Epidermal melanocyte (primary cell): ENCODE data around the gene OPRD1.
"Not testable (repeated sequence)": the region's sequence is repeated elsewhere in the genome, so short reads cannot be mapped to it uniquely, and the experiment has no call there.

Experiments used
- DNase-seq: peaks from one replicate; pipeline ENCODE4 v3.0.0; 2011; ENCODE audit warnings: low spot score; ENCODE audit not compliant: insufficient read length

The OPRD1 gene

DNA sequence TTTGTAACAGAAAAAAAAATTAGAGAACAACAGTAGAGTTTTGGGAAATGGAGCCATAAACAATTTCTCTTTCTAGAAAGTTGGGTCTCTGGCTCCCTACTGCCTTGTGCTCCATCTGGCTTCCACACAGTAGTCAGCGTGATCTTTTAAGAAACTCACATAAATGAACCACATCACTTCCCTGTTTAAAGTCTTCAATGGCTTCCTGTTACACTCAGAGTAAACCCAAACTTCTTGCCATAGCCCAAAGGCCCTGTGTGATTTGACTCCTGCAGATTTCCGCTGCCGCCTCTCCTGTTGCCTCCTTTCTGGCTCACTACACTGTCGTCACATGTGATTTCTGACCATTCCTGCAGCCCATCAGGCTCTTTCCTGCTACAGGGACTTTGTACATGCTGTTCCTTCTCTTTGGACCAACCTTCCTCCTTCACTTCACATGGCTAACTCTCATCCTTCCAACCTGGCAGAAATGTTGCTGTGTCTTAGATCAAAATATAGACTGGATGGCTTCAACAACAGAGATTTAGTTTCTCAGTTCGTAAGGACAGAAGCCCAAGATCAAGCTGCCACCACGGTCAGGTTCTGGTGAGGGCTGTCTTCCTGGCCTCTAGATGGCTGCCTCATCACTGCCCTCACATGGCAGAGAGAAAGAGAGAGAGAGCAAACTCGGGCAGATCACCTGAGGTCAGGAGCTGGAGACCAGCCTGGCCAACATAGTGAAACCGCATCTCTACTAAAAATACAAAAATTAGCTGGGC, 34.0 kb downstream of the OPRD1 start:
- DNase-seq: peak; percentile 12

- not testable (repeated sequence) for DNase-seq
Measured at GRCh38 chr1:28847207-28847606, 35.2 kb downstream of the OPRD1 start.

- DNase-seq: no peak
Measured at GRCh38 chr1:28848416-28848815, 36.4 kb downstream of the OPRD1 start.

- no peak for DNase-seq
Measured at GRCh38 chr1:28853093-28853742, 41.2 kb downstream of the OPRD1 start.

GRCh38 chr1:28854406-28854805, 42.4 kb downstream of the OPRD1 start:
- DNase-seq: not testable (repeated sequence)

DNA sequence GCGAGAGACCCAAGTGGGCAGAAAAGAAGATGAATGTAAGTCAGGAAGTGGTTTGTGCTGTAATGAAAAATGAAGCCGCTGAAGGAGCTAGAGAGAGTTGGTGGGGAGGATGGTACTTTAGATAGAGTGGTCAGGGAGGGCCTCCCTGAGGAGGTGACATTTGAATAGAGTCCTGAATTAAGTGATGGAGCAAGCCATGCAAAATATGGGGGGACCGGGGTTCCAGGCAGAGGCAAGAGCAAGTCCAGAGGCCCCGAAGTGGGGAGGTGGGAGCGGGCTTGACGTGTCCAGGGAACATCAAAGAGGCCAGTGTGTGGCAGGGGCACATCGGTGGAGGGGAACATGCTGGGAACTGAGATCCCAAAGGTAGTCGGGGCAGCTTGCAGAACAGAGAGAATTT, 43.1 kb downstream of the OPRD1 start:
- no peak for DNase-seq

DNA sequence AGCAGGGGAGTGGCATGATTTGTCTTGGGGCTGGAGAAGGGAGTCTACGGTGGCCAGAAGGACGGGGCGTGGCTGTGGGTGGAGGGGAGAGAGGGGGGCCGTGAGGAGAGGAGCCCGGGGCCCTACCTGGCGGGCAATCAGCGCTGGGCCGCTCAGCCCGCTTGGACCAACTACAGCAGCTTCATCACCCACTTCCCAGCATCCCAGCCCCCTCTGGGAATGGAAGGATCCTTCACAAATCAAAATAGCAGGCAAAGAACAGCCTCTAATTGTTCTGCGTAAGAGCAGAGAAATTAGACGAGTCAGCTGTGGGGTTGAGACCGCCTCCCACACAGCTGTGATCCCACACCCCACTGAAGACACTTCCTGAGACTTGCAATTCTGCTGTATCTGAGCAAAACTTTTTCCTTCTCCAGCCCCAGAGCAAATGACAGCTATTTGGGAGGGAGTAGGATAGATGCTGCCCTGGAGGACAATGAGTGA, 43.5 kb downstream of the OPRD1 start:
- DNase-seq: peak; percentile 54

DNA sequence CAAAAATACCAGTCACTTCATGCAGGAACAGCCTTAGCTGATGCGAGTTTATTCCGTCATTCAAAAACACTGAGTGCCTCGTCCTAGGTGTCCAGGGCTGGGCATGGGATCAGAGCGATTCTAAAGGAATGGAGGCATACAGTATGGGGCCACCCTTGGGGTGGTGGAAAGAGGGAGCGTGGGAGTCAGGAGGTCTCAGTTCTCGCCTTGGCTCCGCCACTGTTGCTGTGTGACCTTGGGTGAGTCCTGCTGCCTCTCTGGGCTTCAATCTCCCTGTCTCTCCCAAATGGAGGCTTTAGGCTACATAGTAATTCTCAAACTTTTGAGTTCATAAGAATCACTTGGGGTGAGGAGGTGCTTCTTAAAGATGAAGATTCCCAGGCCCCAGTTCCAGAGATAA, 44.0 kb downstream of the OPRD1 start:
- DNase-seq: no peak

DNA sequence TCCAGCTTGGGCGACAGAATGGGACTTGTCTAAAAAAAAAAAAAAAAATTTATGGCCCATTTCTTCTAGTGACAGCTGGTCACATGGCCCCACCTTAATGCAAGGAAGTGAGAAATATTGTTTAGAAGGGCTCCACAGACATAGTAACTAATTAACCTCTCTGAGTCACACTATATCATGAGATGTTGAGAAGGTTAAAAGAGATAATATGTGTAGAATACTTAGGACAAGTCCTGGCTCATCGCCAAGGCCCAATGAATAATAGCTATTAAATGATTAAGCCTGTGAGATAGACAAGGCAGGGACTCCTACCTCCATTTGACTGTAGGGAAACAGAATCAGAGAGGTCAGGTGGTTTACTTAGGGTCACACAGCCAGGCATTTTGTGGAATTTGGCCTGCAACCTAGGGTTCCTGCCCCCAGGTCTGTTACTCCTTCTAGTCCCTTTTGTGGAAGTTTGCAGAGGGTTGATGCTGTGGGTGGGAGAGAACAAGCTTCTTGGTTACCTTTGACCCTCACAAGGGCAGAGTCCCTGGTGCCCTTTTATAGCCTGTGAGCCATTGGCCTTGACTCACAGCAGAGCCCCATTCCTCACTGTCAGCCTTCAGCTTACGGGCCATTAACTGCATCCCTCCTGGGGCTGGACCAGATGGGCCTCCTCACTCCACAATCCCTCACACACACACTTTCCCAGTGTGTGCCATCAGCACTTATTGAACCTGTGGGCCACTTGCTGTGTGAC, 48.5 kb downstream of the OPRD1 start:
- no peak for DNase-seq

GRCh38 chr1:28862571-28863403, 50.8 kb downstream of the OPRD1 start:
- DNase-seq: no peak

DNA sequence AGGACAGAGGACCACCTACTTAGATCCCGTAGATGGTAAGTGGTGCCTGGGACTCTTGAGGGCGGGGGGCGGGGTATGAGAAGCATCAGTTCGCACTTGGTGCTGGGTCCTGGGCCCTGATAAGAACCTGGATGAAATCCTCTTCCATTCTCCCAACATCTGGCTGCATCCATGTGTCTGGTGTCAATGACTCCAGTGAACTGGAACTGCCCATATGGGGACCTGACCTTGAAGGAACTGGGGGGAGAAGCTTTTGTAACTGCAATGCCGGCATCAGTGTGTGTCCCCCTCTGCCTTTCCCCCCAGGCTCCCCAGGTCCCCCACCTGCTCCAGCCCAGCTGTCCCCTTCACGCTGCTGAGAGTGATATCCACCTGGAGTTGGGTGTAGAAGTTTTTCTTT, 52.7 kb downstream of the OPRD1 start:
- no peak for DNase-seq

DNA sequence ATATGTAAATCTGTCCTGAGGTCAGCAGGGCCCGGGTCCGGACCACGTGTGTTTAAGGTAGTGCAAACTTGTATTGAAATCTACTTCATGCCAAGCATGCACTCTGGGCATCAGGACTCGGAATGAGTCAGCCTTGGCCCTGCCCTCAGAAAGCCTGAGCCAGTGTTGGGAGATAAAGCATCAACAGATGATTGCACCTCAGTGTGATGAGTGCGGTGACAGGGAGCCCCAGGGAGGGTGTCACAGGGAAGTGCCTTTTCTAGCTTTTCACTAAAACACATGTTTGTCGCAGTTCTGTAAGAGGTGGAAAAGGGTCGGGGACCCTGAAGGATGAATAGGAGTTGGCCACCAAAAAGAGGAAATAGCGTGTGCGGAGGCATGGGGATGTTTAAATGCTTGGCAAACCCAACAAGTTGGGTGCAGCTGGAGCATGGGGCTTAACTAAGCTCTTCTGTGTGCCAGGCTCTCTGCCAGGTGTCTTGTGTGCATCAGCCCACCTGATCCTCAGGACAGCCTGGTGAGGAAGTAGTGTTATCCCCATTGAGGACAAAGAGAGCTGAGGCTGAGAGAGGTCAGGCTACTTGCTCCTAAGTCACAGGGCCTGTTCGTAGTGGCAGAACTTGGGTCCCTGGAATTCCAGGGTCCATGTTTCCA, 54.2 kb downstream of the OPRD1 start:
- DNase-seq: no peak

DNA sequence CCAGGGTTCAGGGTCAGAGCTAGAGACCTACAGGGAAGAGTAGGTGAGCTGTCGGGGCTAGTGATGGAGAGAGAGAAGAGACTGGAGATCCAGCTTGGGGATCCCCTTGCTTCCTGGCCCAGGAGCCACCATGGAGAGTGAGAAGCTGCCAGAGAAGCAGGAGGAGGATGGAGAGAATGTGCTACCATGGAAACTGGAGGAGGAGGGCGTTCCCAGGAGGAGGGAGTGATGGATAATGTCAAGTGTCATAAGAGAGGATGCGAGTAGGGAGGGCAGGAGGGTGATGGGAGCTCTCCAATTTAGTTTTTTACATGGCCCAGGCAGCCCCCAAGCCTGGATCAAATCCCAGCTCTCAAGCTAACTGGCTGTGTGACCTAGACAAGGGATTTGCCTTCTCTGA, 55.9 kb downstream of the OPRD1 start:
- no peak for DNase-seq

DNA sequence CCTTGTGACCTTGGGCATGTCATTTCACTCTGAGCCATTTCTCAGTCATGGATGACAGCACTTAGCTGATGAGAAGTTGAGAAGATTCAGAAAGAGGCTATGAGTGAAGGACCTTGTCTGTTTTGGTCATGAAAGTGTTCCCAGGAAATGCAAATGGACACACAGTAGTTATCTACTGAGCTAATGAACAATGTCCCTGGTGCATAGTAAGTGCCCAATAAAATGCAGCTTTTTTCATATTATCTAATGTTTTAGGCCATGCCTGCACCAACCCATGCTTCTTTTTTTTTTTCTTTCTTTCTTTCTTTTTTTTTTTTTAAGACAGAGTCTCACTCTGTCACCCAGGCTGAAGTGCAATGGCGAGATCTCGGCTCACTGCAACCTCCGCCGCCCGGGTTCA, 58.0 kb downstream of the OPRD1 start:
- no peak for DNase-seq

DNA sequence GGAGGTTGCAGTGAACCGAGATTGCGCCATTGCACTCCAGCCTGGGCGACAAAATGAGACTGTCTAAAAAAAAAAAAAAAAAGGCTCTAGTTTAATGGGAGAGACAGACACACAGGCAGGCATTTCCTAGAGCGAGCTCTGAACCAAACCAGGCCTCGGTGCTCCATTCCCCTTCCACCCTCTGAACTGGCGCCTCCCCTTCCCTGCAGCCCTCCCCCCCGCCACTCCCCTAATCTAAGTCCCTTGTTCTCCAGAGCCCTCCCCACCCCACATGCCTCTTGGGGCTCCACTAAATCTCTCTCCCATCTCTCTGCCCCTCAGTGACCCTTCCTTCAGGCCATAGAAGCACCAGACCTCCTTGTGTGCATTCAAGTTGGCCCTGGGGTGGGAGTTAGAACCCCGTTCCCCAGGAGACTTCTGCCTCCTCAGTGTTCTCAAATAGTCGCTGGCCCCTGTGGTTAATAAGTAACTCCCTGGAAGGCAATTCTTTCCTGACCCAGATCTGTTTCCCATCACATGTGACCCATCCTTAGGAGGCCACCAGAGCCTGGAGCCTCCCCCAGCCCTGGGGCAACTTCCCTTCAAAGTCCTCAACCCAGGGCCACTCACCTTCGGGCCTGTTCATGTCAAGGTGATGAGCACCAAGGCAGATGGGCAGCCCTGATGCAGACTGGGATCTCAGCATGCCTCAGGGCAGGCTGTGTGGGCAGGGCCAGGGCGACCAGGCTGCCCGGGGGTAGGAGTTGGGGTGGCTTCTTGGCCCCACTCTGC, 59.8 kb downstream of the OPRD1 start:
- no peak for DNase-seq

DNA sequence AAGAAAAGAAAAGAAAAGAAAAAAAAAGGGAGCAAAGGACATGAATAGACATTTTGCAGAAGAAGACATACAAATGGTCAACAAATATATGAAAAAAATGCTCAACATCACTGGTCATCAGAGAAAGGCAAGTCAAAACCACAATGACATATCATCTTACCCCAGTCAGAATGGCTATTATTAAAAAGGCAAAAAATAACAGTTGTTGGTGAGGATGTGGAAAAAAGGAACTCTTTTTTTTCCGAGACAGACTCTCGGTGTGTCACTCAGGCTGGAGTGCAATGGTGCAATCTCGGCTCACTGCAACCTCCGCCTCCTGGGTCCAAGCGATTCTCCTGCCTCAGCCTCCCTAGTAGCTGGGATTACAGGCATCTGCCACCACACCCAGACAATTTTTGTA, 63.2 kb downstream of the OPRD1 start:
- not testable (repeated sequence) for DNase-seq

- peak; percentile 81 for DNase-seq
Measured at GRCh38 chr1:28877132-28877781, 65.3 kb downstream of the OPRD1 start.

DNA sequence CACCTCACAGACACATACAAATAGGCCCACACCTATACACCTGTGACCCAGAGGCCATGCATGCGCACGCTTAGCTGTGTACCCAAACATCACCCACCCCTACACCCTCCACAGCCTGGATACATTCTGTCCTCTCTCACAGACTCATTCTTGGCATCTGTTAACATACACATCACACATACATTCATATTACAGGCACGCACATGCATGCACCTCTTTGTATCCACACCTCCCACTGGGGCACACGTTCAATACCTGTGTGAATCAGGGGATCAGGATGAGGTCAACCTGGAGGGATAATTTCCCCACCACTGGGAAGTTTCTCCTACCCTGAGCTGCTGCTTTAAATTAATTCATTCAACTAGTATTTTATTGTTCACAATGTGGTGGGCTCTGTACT, 66.8 kb downstream of the OPRD1 start:
- DNase-seq: no peak

DNA sequence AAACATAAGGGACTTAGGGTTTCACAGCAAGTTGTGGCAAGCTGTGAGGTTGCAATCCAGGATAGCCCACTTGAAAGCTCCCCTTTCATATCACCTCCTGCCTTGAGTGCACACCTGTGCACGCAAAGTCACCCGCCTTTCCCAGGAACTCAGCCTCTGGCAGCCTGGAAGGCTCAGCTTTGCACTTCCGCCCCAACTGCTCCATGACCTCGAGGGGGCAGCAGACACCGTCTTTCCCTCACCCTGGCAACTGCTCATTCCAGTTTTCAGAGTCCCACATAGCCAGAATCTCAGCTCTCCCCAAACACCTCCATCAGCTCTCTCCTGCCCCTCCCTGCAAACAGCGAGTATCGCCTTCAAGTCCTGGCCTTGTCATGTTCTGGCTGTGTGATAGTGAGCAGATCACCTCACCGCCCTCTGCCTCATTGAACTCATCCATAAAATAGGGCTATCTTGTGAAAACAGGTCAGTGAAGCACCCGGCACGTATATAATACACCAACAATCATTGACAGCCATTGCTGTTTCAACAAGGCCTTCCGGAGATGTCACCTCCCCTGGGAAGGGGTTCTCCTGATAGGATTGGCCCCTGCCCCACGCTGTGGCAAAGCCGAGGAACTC, 70.1 kb downstream of the OPRD1 start:
- DNase-seq: peak; percentile 69
